NCI-H187 treated with DMSO at 0.1 percent for 48 hours (cell line): Measurements from ENCODE around the gene STARD10.

Experiments
- DNase-seq: peaks from one replicate; lab custom pipeline; 2025; lab: John Stamatoyannopoulos, UW

STARD10 gene

GRCh38 chr11:72705442-72706365 lies 88.1 kb downstream of the STARD10 start:
- DNase-seq: no peak

- no peak for DNase-seq
Measured at GRCh38 chr11:72704783-72705265, 89.0 kb downstream of the STARD10 start.
